ENCODE data around the gene ANKS4B. TPM values are rescaled to one million over a fixed set of nuclear protein-coding genes. Genes with fewer than 3 reads are reported as not detected.

Gene ANKS4B
- total RNA-seq, 3 donors from 2014 or later (not counting 1 experiment from before 2014, with no cell fraction given): 0.10 TPM; not detected in 2

DNA sequence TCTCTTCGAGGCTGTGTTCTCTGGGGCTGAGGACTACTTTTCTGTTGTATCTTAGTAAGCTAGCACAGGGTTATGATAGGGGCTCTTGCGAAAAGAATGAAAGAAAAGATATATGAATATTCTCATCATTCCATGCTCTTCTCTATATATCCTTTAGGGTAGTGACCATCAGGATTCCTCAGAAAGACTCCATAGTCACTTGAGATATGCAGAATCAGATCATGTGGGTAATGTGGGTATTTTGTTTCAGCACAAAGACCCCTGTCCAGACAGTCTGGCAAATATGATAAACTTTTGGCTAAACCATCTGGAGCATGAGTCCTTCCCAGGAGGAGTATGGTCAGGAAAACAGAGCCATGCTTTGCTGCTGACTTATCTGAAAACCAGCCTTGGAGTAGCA, 23.1 kb downstream of the ANKS4B start:
- no peak overlapping the region for H3K4me3 ChIP-seq (ENCODE audit: low read length)
- DNase-seq (no peak), ATAC-seq (no peak)
- H3K27ac ChIP-seq (ENCODE audit: low read length): no peak overlapping the region
- WGBS (ENCODE audit: insufficient coverage): no CpG with 5 or more reads among the region's 2 CpGs
- peaks cover 9 to 27% of the 10 kb centered on the region in 2 donors for H3K27me3 Mint-ChIP-seq (ENCODE audit: low read depth in 2 of 2)
- no peaks in the 10 kb centered on the region for H3K36me3 ChIP-seq (ENCODE audit: control insufficient read depth, insufficient read depth, low read length)
- H3K4me1 Mint-ChIP-seq: no peaks in the 10 kb centered on the region
- TF ChIP-seq, protein P1, sequence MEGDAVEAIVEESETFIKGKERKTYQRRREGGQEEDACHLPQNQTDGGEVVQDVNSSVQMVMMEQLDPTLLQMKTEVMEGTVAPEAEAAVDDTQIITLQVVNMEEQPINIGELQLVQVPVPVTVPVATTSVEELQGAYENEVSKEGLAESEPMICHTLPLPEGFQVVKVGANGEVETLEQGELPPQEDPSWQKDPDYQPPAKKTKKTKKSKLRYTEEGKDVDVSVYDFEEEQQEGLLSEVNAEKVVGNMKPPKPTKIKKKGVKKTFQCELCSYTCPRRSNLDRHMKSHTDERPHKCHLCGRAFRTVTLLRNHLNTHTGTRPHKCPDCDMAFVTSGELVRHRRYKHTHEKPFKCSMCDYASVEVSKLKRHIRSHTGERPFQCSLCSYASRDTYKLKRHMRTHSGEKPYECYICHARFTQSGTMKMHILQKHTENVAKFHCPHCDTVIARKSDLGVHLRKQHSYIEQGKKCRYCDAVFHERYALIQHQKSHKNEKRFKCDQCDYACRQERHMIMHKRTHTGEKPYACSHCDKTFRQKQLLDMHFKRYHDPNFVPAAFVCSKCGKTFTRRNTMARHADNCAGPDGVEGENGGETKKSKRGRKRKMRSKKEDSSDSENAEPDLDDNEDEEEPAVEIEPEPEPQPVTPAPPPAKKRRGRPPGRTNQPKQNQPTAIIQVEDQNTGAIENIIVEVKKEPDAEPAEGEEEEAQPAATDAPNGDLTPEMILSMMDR (IDR thresholded peaks at IDR 0.05): no peak
- no peak overlapping the region for H3K4me3 Mint-ChIP-seq
- intact Hi-C loops (cut with micrococcal nuclease): no loop called here
- H3K27ac Mint-ChIP-seq: no peak overlapping the region
- H3K4me1 ChIP-seq (ENCODE audit: control insufficient read depth, insufficient read depth, low read length): no peaks in the 10 kb centered on the region
- H3K9me3 Mint-ChIP-seq: no peaks in the 10 kb centered on the region
- H3K27me3 ChIP-seq (ENCODE audit: control insufficient read depth, insufficient read depth, low read length): no peaks in the 10 kb centered on the region
- H3K9me3 ChIP-seq (ENCODE audit: control insufficient read depth, insufficient read depth, low read length): no peaks in the 10 kb centered on the region
- no peaks in the 10 kb centered on the region for H3K36me3 Mint-ChIP-seq

DNA sequence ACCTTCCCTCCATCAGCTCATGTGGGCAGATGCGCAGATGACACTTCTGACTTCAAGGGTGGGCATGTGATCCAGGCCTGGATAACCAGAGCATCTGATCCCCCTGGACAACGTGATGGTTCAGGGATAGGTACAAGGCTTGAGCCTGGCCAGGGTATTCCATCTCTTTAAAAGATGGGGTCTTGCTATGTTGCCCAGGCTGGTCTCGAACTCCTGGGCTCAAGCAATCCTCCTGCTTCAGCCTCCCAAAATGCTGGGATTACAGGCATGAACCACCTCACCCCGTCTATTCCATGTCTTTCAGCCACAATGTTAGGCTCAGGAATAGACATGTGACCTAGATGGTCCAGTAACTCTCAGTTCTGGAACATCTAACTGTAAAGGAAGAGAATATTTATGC, 23.8 kb downstream of the ANKS4B start:
- Mint-ChIP-seq H3K4me3 (no peak overlapping the region), H3K9me3 (no peaks in the 10 kb centered on the region), H3K27me3 (ENCODE audit: low read depth in 2 of 2) (peaks cover 9 to 27% of the 10 kb centered on the region in 2 donors), H3K27ac (no peak overlapping the region), H3K4me1 (no peaks in the 10 kb centered on the region), H3K36me3 (no peaks in the 10 kb centered on the region)
- Histone ChIP-seq H3K27ac (ENCODE audit: low read length) (no peak overlapping the region), H3K9me3 (ENCODE audit: control insufficient read depth, insufficient read depth, low read length) (no peaks in the 10 kb centered on the region), H3K36me3 (ENCODE audit: control insufficient read depth, insufficient read depth, low read length) (no peaks in the 10 kb centered on the region), H3K27me3 (ENCODE audit: control insufficient read depth, insufficient read depth, low read length) (no peaks in the 10 kb centered on the region), H3K4me1 (ENCODE audit: control insufficient read depth, insufficient read depth, low read length) (no peaks in the 10 kb centered on the region), H3K4me3 (ENCODE audit: low read length) (no peak overlapping the region)
- DNase-seq (no peak), ATAC-seq (no peak)
- TF ChIP-seq, protein P1 (IDR thresholded peaks at IDR 0.05): no peak
- WGBS (ENCODE audit: insufficient coverage): 73% methylated on average over 4 of the region's 4 CpGs
- intact Hi-C loops (cut with micrococcal nuclease): no loop called here

DNA sequence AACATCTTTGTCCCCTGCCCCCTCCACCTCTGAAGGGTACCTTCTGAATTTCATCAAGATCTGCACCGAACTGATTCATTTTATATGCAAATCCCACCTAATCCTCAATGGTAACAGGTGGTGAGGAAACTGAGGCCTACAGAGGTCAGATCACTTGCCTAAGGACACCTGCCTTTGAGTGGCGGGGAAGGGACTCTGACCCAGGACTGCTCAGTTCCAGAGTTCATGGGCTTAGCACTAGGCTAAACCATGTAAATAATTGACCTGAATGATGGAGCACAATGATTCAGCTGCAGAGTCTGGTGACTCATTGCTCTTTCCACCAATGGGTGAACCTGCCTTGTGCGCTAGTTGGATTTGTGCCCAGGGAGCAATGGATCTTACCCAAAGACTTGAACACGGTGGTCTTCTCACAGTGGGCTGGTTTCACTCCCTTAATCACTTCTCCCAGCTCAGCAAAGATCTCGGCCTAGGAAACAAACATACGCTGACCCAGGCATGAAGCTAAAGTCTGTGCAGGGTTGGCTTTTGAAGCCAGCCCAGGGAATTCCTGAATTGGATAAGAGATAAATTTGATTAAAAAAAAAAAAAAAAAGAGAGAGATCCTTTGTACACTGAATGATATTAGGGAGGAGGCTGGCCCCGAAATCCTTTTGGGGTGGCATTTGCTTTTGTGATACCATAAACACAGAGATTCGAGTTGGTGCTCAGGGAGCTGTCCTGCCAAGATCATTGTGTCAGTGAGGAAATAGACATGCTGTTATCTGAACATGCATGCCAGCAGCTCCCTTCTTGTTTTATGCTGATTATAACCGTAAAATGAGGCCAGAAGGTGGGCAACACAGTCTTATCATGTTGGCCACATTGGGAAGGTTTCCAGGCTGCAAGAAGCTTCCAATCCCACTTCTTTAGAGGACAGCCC, 27.6 kb downstream of the ANKS4B start:
- Mint-ChIP-seq H3K4me1 (no peaks in the 10 kb centered on the region), H3K36me3 (no peaks in the 10 kb centered on the region), H3K9me3 (no peaks in the 10 kb centered on the region), H3K27ac (no peak overlapping the region), H3K4me3 (no peak overlapping the region), H3K27me3 (ENCODE audit: low read depth in 2 of 2) (peaks cover 8 to 13% of the 10 kb centered on the region in 2 donors)
- no peaks in the 10 kb centered on the region for H3K27me3 ChIP-seq (ENCODE audit: control insufficient read depth, insufficient read depth, low read length)
- H3K9me3 ChIP-seq (ENCODE audit: control insufficient read depth, insufficient read depth, low read length): no peaks in the 10 kb centered on the region
- H3K27ac ChIP-seq (ENCODE audit: low read length): no peak overlapping the region
- ATAC-seq: no peak
- intact Hi-C loops (cut with micrococcal nuclease): no loop called here
- DNase-seq: no peak
- WGBS (ENCODE audit: insufficient coverage): 83% methylated on average over 9 of the region's 9 CpGs
- no peaks in the 10 kb centered on the region for H3K4me1 ChIP-seq (ENCODE audit: control insufficient read depth, insufficient read depth, low read length)
- no peak overlapping the region for H3K4me3 ChIP-seq (ENCODE audit: low read length)
- no peaks in the 10 kb centered on the region for H3K36me3 ChIP-seq (ENCODE audit: control insufficient read depth, insufficient read depth, low read length)
- TF ChIP-seq, protein P1 (IDR thresholded peaks at IDR 0.05): no peak

All from natural killer cell (primary cell).